Activated naive CD8-positive, alpha-beta T cell treated with anti-CD3 and anti-CD28 coated beads, Interleukin-2, amount 10 ng/mL, durations not matched to agents 7 days and 5 days (primary cell): ENCODE data around the gene ITPR3. TPM values are rescaled to one million over a fixed set of nuclear protein-coding genes. Genes with fewer than 3 reads are reported as not detected.

ENCODE experiments used
- ATAC-seq: fragments of 150-1000 bp; cut with Tn5 transposase; one replicate; pipeline ENCODE4 v1.10.0; 2021; ENCODE audit warnings: low read depth, moderate library complexity
- POLR2A ChIA-PET: fragments of 350-600 bp; sonication (Branson Sonifier 250); formaldehyde crosslinking; loops from one replicate; lab custom pipeline; 2021; ENCODE audit warnings: antibody characterized with exemption; lab: Charles Lee
- DNase-seq: peaks from one replicate; pipeline ENCODE4 v3.0.0; 2021
- H3K27ac Mint-ChIP-seq: one replicate; pipeline ENCODE4 v1.8.0; 2022; ENCODE audit warnings: mild to moderate bottlenecking, mixed read lengths
- H3K27me3 Mint-ChIP-seq: one replicate; pipeline ENCODE4 v1.8.0; 2022; ENCODE audit warnings: mild to moderate bottlenecking, moderate library complexity, mixed read lengths
- H3K36me3 Mint-ChIP-seq: one replicate; pipeline ENCODE4 v1.8.0; 2021; ENCODE audit warnings: mild to moderate bottlenecking, mixed read lengths
- H3K4me1 Mint-ChIP-seq: one replicate; pipeline ENCODE4 v1.8.0; 2021; ENCODE audit warnings: mixed read lengths
- H3K4me3 Mint-ChIP-seq: one replicate; pipeline ENCODE4 v1.8.0; 2022; ENCODE audit warnings: mild to moderate bottlenecking, moderate library complexity, mixed read lengths
- H3K9me3 Mint-ChIP-seq: one replicate; pipeline ENCODE4 v1.8.0; 2021; ENCODE audit warnings: mixed read lengths
- total RNA-seq, 2 experiments: library from RNA; stranded (reverse); gene quantifications; one replicate each; pipeline ENCODE4 v1.2.3, GENCODE V29; 2021

The ITPR3 gene
- total RNA-seq, 2 experiments from 2014 or later = 61.4 to 61.8 TPM

- ATAC-seq (no peak), DNase-seq (no peak)
- Mint-ChIP-seq H3K4me1 (peaks cover 20% of the 10 kb centered on the region), H3K36me3 (peaks cover 12% of the 10 kb centered on the region), H3K4me3 (no peak overlapping the region), H3K27me3 (peaks cover 8% of the 10 kb centered on the region), H3K27ac (no peak overlapping the region), H3K9me3 (no peaks in the 10 kb centered on the region)
- POLR2A ChIA-PET = interaction anchor here (0.6 kb wide), 1 partner anchor 169 kb away, joined by 3 read pairs; no protein-coding TSS in a partner anchor
These were observed 92.7 kb downstream of the ITPR3 start for GRCh38 chr6:33713786-33714185.

GRCh38 chr6:33714385-33715040, 93.4 kb downstream of the ITPR3 start:
- Mint-ChIP-seq H3K27me3 (peaks cover 12% of the 10 kb centered on the region), H3K9me3 (no peaks in the 10 kb centered on the region), H3K4me3 (no peak overlapping the region), H3K4me1 (peaks cover 16% of the 10 kb centered on the region), H3K27ac (no peak overlapping the region), H3K36me3 (peaks cover 10% of the 10 kb centered on the region)
- POLR2A ChIA-PET = no interaction called here
- no peak for ATAC-seq
- DNase-seq = no peak

GRCh38 chr6:33716379-33716778, 95.3 kb downstream of the ITPR3 start:
- no peak for ATAC-seq
- Mint-ChIP-seq H3K4me3 (no peak overlapping the region), H3K9me3 (no peaks in the 10 kb centered on the region), H3K27ac (no peak overlapping the region), H3K36me3 (no peaks in the 10 kb centered on the region), H3K4me1 (peaks cover 2% of the 10 kb centered on the region), H3K27me3 (peaks cover 18% of the 10 kb centered on the region)
- DNase-seq = no peak
- POLR2A ChIA-PET = no interaction called here

- H3K27me3 Mint-ChIP-seq = peaks cover 25% of the 10 kb centered on the region
- H3K4me3 Mint-ChIP-seq = no peak overlapping the region
- no peaks in the 10 kb centered on the region for H3K9me3 Mint-ChIP-seq
- POLR2A ChIA-PET = no interaction called here
- no peak overlapping the region for H3K27ac Mint-ChIP-seq
- no peak for ATAC-seq
- H3K36me3 Mint-ChIP-seq = no peaks in the 10 kb centered on the region
- DNase-seq = no peak
- H3K4me1 Mint-ChIP-seq = peaks cover under 1% of the 10 kb centered on the region
These were observed 95.9 kb downstream of the ITPR3 start for GRCh38 chr6:33716890-33717632.

GRCh38 chr6:33717934-33718455, 96.9 kb downstream of the ITPR3 start:
- Mint-ChIP-seq H3K27me3 (peaks cover 29% of the 10 kb centered on the region), H3K9me3 (no peaks in the 10 kb centered on the region), H3K27ac (no peak overlapping the region), H3K4me1 (no peaks in the 10 kb centered on the region), H3K4me3 (no peak overlapping the region), H3K36me3 (no peaks in the 10 kb centered on the region)
- no peak for DNase-seq
- POLR2A ChIA-PET = no interaction called here
- ATAC-seq = no peak

GRCh38 chr6:33718713-33719112, 97.6 kb downstream of the ITPR3 start:
- no peak overlapping the region for H3K4me3 Mint-ChIP-seq
- H3K27me3 Mint-ChIP-seq = peaks cover 29% of the 10 kb centered on the region
- H3K9me3 Mint-ChIP-seq = no peaks in the 10 kb centered on the region
- no peaks in the 10 kb centered on the region for H3K36me3 Mint-ChIP-seq
- peaks cover 2% of the 10 kb centered on the region for H3K4me1 Mint-ChIP-seq
- POLR2A ChIA-PET = no interaction called here
- H3K27ac Mint-ChIP-seq = no peak overlapping the region
- DNase-seq (no peak), ATAC-seq (no peak)

- POLR2A ChIA-PET = no interaction called here
These were observed 98.3 kb downstream of the ITPR3 start for GRCh38 chr6:33719326-33719987.

GRCh38 chr6:33720998-33721397, 99.9 kb downstream of the ITPR3 start:
- H3K4me3 Mint-ChIP-seq = no peak overlapping the region
- ATAC-seq (no peak), DNase-seq (no peak)
- H3K36me3 Mint-ChIP-seq = no peaks in the 10 kb centered on the region
- H3K27ac Mint-ChIP-seq = no peak overlapping the region
- no peaks in the 10 kb centered on the region for H3K9me3 Mint-ChIP-seq
- POLR2A ChIA-PET = no interaction called here
- peaks cover 11% of the 10 kb centered on the region for H3K4me1 Mint-ChIP-seq
- H3K27me3 Mint-ChIP-seq = peaks cover 31% of the 10 kb centered on the region

More at GRCh38 chr6:33719326-33719987, 98.3 kb downstream of the ITPR3 start:
- Mint-ChIP-seq H3K4me1 (peaks cover 7% of the 10 kb centered on the region), H3K9me3 (no peaks in the 10 kb centered on the region), H3K27me3 (peaks cover 31% of the 10 kb centered on the region), H3K36me3 (no peaks in the 10 kb centered on the region), H3K4me3 (no peak overlapping the region), H3K27ac (no peak overlapping the region)
- DNase-seq = no peak
- no peak for ATAC-seq

GRCh38 chr6:33721508-33721907, 100.4 kb downstream of the ITPR3 start:
- DNase-seq (no peak), ATAC-seq (no peak)
- POLR2A ChIA-PET = no interaction called here
- Mint-ChIP-seq H3K36me3 (no peaks in the 10 kb centered on the region), H3K27me3 (peaks cover 31% of the 10 kb centered on the region), H3K4me3 (no peak overlapping the region), H3K27ac (no peak overlapping the region), H3K9me3 (no peaks in the 10 kb centered on the region), H3K4me1 (peaks cover 11% of the 10 kb centered on the region)

- POLR2A ChIA-PET = no interaction called here
- DNase-seq (no peak), ATAC-seq (no peak)
- Mint-ChIP-seq H3K27ac (no peak overlapping the region), H3K36me3 (no peaks in the 10 kb centered on the region), H3K4me1 (peaks cover 11% of the 10 kb centered on the region), H3K9me3 (no peaks in the 10 kb centered on the region), H3K4me3 (no peak overlapping the region), H3K27me3 (peaks cover 34% of the 10 kb centered on the region)
These were observed 101.0 kb downstream of the ITPR3 start for GRCh38 chr6:33722103-33722623.

GRCh38 chr6:33723371-33724085, 102.4 kb downstream of the ITPR3 start:
- POLR2A ChIA-PET = no interaction called here
- H3K27me3 Mint-ChIP-seq = peaks cover 34% of the 10 kb centered on the region
- no peak overlapping the region for H3K4me3 Mint-ChIP-seq
- H3K36me3 Mint-ChIP-seq = no peaks in the 10 kb centered on the region
- H3K4me1 Mint-ChIP-seq = peaks cover 11% of the 10 kb centered on the region
- H3K27ac Mint-ChIP-seq = no peak overlapping the region
- no peaks in the 10 kb centered on the region for H3K9me3 Mint-ChIP-seq
- no peak for ATAC-seq
- no peak for DNase-seq

- Mint-ChIP-seq H3K9me3 (no peaks in the 10 kb centered on the region), H3K27me3 (peaks cover 31% of the 10 kb centered on the region), H3K4me3 (no peak overlapping the region), H3K27ac (no peak overlapping the region), H3K4me1 (peaks cover 11% of the 10 kb centered on the region), H3K36me3 (no peaks in the 10 kb centered on the region)
- DNase-seq (no peak), ATAC-seq (no peak)
- POLR2A ChIA-PET = interaction anchor here (0.7 kb wide), 1 partner anchor 15 kb away, joined by 6 read pairs; no protein-coding TSS in a partner anchor
These were observed 103.2 kb downstream of the ITPR3 start for GRCh38 chr6:33724102-33725023.
